GM21576 (cell line): Measurements from ENCODE around the gene CSRP1.

ENCODE experiments used
- ATAC-seq: cut with Tn5 transposase; IDR thresholded peaks from one replicate; pipeline ENCODE4 v1.9.1; 2021; ENCODE audit warnings: mild to moderate bottlenecking, moderate library complexity; ENCODE audit not compliant: unreplicated experiment

The CSRP1 gene

GRCh38 chr1:201460814-201461644 is 45.9 kb downstream of the CSRP1 start:
- ATAC-seq = no peak

GRCh38 chr1:201459775-201460174 is 47.1 kb downstream of the CSRP1 start:
- ATAC-seq = no peak

DNA sequence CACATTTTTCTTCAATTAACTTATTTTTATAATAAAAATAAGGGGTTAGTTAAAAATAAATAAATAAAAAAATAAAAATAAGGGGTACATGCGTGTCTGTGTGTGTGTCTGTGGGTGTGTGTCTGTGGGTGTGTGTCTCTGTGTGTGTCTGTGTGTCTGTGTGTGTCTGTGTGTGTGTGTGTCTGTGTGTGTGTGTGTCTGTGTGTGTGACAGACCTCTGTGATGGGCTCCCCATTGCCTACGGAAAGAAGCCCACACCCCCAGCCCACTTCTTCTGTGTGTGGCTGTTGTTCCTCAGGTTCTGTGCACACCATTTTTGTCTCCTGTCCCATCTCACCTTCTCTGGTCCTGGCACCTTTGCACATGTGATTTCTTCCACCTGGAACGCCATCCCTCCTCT is 47.9 kb downstream of the CSRP1 start:
- no peak for ATAC-seq

DNA sequence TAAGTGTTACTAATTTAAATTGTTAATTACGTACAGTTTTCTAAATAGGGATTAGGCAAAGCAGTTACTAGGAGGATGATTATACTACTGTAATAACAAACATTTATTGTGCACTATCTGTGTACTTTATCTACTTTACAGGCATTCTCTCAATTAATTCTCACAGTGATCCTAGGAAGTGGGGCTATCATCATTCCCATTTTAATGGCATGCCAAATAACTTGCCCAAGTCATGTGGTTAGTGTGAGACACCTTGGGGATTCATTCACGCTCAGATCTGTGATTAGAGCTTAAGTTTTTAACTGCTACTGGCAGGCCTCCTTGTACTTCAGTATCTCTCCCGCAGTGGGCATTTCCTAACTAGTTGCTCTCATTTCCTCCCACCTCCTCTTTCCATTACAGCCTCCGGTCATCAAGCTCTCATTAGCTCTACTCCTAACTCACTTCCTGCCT is 49.4 kb downstream of the CSRP1 start:
- ATAC-seq = no peak

- ATAC-seq = no peak
These were observed 50.2 kb downstream of the CSRP1 start for GRCh38 chr1:201456499-201457309.

DNA sequence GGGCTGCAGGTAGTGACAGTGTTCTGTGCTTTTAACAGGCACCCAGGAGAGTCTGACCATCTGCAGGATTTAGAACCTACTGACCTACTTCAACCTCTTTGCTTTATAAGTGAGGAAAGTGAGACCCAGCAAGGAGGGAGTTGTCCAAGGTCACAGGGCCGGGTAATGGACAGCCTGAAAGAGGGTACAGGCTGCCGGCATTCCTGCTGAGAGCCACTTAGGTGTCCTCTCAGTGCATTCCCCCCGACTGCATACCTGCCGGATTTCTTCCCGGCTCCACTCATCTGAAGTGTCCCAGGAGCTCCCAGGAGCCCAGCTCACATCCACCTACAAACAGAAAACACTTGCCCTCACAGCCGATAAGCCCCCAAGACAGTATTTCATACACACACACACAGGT is 51.8 kb downstream of the CSRP1 start:
- no peak for ATAC-seq

GRCh38 chr1:201454608-201455007 is 52.3 kb downstream of the CSRP1 start:
- no peak for ATAC-seq

- ATAC-seq = no peak
These were observed 54.1 kb downstream of the CSRP1 start for GRCh38 chr1:201452866-201453265.

- ATAC-seq = no peak
These were observed 56.1 kb downstream of the CSRP1 start for GRCh38 chr1:201450721-201451291.

GRCh38 chr1:201448990-201449389 is 57.9 kb downstream of the CSRP1 start:
- no peak for ATAC-seq

DNA sequence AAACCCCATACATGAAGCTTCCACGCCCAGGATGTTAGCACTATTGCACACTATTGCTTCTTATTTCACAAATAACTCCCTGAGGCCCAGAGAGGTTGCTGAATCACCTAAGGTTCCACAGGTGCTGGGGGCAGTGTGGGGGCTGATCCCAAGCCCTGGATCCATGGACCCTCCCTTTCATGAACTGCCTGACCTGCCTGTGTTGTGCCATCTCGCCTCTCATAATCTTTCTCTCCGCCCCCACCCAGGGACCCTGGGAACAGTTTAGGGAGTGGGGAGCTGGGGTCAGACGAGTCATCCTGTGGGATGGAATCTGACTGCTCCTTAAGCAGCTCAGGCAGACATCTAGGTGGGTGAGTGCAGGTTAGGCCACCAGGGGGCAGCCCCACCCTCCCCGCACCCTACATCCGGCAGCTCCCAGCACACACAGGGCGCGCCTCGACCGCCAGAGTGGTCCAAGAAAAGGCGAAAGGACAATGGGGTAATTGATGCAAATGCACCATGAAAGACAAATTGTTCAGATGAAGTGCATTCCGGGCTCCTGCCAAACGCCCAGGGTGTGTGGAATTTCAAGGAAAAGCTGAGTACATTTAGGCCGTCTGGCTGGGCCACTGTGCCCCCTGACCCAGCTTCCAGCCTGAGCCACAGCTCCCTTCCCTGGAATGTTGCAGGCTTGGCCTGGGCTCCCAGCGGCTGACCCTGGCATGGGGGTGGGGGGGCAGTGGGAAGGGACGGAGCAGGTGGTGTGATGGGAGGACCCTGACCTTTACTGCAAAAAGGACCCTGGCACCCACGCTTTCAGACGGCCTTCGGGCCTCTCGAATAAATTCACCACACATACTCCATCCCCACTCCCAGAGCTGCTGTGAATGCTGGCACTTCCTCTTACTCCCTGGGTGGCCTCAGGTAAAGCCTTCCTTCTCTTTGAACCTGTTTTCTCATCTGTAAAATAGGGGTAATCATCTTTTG is 58.7 kb downstream of the CSRP1 start:
- ATAC-seq = no peak

DNA sequence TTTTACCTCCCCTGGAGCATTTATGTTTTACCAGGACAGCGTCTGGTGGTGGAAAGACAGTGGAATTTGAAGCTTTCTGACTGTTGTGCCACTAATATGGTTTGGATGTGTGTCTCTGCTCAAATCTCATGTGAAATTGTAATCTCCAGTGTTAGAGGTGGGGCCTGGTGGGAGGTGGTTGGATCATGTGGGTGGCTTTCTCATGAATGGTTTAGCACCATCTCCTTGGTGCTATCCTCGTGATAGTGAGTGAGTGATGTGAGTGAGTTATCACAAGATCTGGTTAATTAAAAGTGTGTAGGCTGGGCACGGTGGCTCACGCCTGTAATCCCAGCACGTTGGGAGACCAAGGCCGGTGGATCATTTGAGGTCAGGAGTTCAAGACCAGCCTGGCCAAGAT is 61.6 kb downstream of the CSRP1 start:
- no peak for ATAC-seq

- ATAC-seq = no peak
These were observed 62.1 kb downstream of the CSRP1 start for GRCh38 chr1:201444792-201445191.

GRCh38 chr1:201443747-201444146 is 63.2 kb downstream of the CSRP1 start:
- no peak for ATAC-seq

GRCh38 chr1:201436969-201437368 is 70.0 kb downstream of the CSRP1 start:
- ATAC-seq = no peak

GRCh38 chr1:201436393-201436792 is 70.5 kb downstream of the CSRP1 start:
- no peak for ATAC-seq

- ATAC-seq = no peak
These were observed 72.7 kb downstream of the CSRP1 start for GRCh38 chr1:201434266-201434665.

DNA sequence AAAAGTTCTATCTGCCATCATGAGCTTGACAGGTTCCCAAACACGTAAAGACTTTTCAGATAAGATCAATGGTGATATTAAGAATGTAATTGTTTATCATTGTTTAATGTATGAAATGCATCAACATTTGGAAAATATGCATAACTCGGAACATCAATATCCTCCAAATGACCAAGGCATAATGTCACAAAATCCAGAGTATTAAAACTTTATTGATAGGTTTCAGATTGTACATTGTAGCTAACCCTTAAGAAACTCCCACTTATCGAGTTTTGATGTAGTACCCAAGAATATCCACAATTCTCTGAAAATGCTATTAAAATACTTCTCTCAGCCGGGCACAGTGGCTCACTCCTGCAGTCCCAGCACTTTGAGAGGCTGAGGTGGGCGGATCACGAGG is 73.3 kb downstream of the CSRP1 start:
- ATAC-seq = no peak
